ENCODE data around the gene DLST. TPM values are rescaled to one million over a fixed set of nuclear protein-coding genes. Genes with fewer than 3 reads are reported as not detected.

Gene DLST
- total RNA-seq, 2 experiments from 2014 or later = 74.4 to 95.7 TPM

GRCh38 chr14:74934476-74935359 is 53.0 kb downstream of the DLST start:
- Histone ChIP-seq H3K4me1 (ENCODE audit: insufficient read depth, low read length, poor library complexity, severe bottlenecking) (peaks cover 17% of the 10 kb centered on the region), H3K27ac (ENCODE audit: low read depth, low read length, poor library complexity, severe bottlenecking) (no peak overlapping the region), H2AFZ (ENCODE audit: low read length) (no peak overlapping the region)

DNA sequence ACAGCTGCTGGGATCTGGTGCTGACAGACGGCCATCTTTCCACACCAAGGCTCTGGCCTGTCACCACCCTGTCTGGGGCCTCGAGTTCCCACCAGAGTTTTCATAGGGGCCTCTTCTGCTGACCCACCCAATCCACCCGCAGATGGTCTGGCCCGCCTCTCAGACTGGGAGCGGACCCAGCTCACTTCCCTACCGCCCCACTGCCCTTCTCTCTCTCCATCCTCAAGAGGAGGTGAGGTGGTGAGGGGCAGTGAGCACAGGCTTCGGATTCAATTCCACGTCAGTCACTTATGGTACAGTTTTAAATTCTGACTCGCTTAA is 53.6 kb downstream of the DLST start:
- TF ChIP-seq, protein P1, sequence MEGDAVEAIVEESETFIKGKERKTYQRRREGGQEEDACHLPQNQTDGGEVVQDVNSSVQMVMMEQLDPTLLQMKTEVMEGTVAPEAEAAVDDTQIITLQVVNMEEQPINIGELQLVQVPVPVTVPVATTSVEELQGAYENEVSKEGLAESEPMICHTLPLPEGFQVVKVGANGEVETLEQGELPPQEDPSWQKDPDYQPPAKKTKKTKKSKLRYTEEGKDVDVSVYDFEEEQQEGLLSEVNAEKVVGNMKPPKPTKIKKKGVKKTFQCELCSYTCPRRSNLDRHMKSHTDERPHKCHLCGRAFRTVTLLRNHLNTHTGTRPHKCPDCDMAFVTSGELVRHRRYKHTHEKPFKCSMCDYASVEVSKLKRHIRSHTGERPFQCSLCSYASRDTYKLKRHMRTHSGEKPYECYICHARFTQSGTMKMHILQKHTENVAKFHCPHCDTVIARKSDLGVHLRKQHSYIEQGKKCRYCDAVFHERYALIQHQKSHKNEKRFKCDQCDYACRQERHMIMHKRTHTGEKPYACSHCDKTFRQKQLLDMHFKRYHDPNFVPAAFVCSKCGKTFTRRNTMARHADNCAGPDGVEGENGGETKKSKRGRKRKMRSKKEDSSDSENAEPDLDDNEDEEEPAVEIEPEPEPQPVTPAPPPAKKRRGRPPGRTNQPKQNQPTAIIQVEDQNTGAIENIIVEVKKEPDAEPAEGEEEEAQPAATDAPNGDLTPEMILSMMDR (conservative IDR thresholded peaks at IDR 0.05; ENCODE audit: low read length) = no peak
- TF ChIP-seq EZH2phosphoT487 (IDR thresholded peaks at IDR 0.05; ENCODE audit: borderline replicate concordance, low read depth, low read length) = no peak
- H3K79me2 ChIP-seq (ENCODE audit: insufficient read depth, low read depth, low read length) = no peaks in the 10 kb centered on the region
- H3K4me1 ChIP-seq (ENCODE audit: insufficient read depth, low read length, poor library complexity, severe bottlenecking) = peaks cover 23% of the 10 kb centered on the region
- H3K9me2 ChIP-seq (ENCODE audit: insufficient read depth, low read length) = no peaks in the 10 kb centered on the region
- H4K20me1 ChIP-seq (ENCODE audit: insufficient read depth, low read length) = no peaks in the 10 kb centered on the region
- DNase-seq (ENCODE audit: low spot score) = no peak
- no peak overlapping the region for H3K4me2 ChIP-seq (ENCODE audit: low read length)
- no peak overlapping the region for H3K27ac ChIP-seq (ENCODE audit: low read depth, low read length, poor library complexity, severe bottlenecking)
- CTCF ChIA-PET (ENCODE audit: unreplicated experiment) = no interaction called here
- H2AFZ ChIP-seq (ENCODE audit: low read length) = no peak overlapping the region
- intact Hi-C loops (cut with micrococcal nuclease; ENCODE audit: unreplicated experiment) = no loop called here
- POLR2A ChIA-PET = no interaction called here
- H3K9me3 ChIP-seq (ENCODE audit: low read length) = no peaks in the 10 kb centered on the region
- H3K36me3 ChIP-seq (ENCODE audit: insufficient read depth, low read length) = no peaks in the 10 kb centered on the region
- BruUV-seq (replicated peaks) = no TSS peak
- H3K4me3 ChIP-seq (ENCODE audit: low read depth, low read length, poor library complexity, severe bottlenecking) = no peak overlapping the region

More at GRCh38 chr14:74934476-74935359, 53.0 kb downstream of the DLST start:
- intact Hi-C loops (cut with micrococcal nuclease; ENCODE audit: unreplicated experiment) = no loop called here
- no peak for DNase-seq (ENCODE audit: low spot score)
- no peaks in the 10 kb centered on the region for H3K79me2 ChIP-seq (ENCODE audit: insufficient read depth, low read depth, low read length)
- no peaks in the 10 kb centered on the region for H3K9me2 ChIP-seq (ENCODE audit: insufficient read depth, low read length)
- ChIA-PET POLR2A (interaction anchor here (0.7 kb wide), 1 partner anchor 12 kb away, joined by 3 read pairs; the partner anchor contains the start of gene RPS6KL1), CTCF (ENCODE audit: unreplicated experiment) (no interaction called here)
- no peaks in the 10 kb centered on the region for H4K20me1 ChIP-seq (ENCODE audit: insufficient read depth, low read length)
- BruUV-seq (replicated peaks) = no TSS peak
- no peaks in the 10 kb centered on the region for H3K36me3 ChIP-seq (ENCODE audit: insufficient read depth, low read length)
- no peak overlapping the region for H3K4me2 ChIP-seq (ENCODE audit: low read length)
- H3K9me3 ChIP-seq (ENCODE audit: low read length) = no peaks in the 10 kb centered on the region
- no peak for TF ChIP-seq EZH2phosphoT487 (IDR thresholded peaks at IDR 0.05; ENCODE audit: borderline replicate concordance, low read depth, low read length)
- TF ChIP-seq, protein P1 (conservative IDR thresholded peaks at IDR 0.05; ENCODE audit: low read length) = no peak
- no peak overlapping the region for H3K4me3 ChIP-seq (ENCODE audit: low read depth, low read length, poor library complexity, severe bottlenecking)

DNA sequence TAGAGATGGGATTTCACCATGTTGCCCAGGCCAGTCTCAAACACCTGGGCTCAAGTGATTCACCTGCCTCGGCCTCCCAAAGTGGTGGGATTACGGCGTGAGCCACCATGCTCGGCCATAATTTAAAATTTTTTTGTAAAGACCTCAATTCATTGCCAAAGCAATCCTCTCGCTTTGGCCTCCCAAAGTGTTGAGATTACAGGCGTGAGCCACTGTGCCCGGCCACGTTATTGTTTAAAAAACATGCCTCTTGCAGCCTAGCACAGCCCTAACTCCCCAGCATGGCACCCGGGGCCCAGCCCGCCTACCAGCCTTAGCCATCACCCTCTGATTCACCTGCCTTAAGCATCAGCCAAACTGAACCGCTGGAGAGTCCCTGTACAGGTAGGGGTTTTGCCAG is 54.4 kb downstream of the DLST start:
- CTCF ChIA-PET (ENCODE audit: unreplicated experiment) = no interaction called here
- BruUV-seq (replicated peaks) = no TSS peak
- H3K79me2 ChIP-seq (ENCODE audit: insufficient read depth, low read depth, low read length) = no peaks in the 10 kb centered on the region
- H3K4me2 ChIP-seq (ENCODE audit: low read length) = no peak overlapping the region
- H3K9me3 ChIP-seq (ENCODE audit: low read length) = no peaks in the 10 kb centered on the region
- H3K4me3 ChIP-seq (ENCODE audit: low read depth, low read length, poor library complexity, severe bottlenecking) = no peak overlapping the region
- no peak overlapping the region for H3K27ac ChIP-seq (ENCODE audit: low read depth, low read length, poor library complexity, severe bottlenecking)
- H3K4me1 ChIP-seq (ENCODE audit: insufficient read depth, low read length, poor library complexity, severe bottlenecking) = peaks cover 31% of the 10 kb centered on the region
- no peaks in the 10 kb centered on the region for H4K20me1 ChIP-seq (ENCODE audit: insufficient read depth, low read length)
- intact Hi-C loops (cut with micrococcal nuclease; ENCODE audit: unreplicated experiment) = no loop called here
- no peaks in the 10 kb centered on the region for H3K36me3 ChIP-seq (ENCODE audit: insufficient read depth, low read length)
- DNase-seq (ENCODE audit: low spot score) = no peak
- H2AFZ ChIP-seq (ENCODE audit: low read length) = no peak overlapping the region
- H3K9me2 ChIP-seq (ENCODE audit: insufficient read depth, low read length) = no peaks in the 10 kb centered on the region
- TF ChIP-seq, protein P1 (conservative IDR thresholded peaks at IDR 0.05; ENCODE audit: low read length) = no peak
- no peak for TF ChIP-seq EZH2phosphoT487 (IDR thresholded peaks at IDR 0.05; ENCODE audit: borderline replicate concordance, low read depth, low read length)
- POLR2A ChIA-PET = interaction anchor here (0.5 kb wide), 1 partner anchor 229 kb away, joined by 4 read pairs; no protein-coding TSS in a partner anchor

All from OCI-LY7 (cell line).